K562 (cell line): ENCODE results near the gene COL23A1. TPM values are rescaled to one million over a fixed set of nuclear protein-coding genes. Genes with fewer than 3 reads are reported as not detected.

ENCODE experiments used
- CXXC5 ChIP-seq: fragments of 250-450 bp; sonication (Bioruptor Pico); IDR thresholded peaks from 2 replicates; pipeline ENCODE4 v1.8.0; 2022; ENCODE audit warnings: inconsistent platforms, mild to moderate bottlenecking, moderate library complexity
- KDM1A ChIP-seq, 2 experiments: fragments of 450-650 bp; IDR thresholded peaks; 2 replicates each; pipeline ENCODE4 v1.6.1; 2016; ENCODE audit warnings: mild to moderate bottlenecking in 2 of 2
- PURB ChIP-seq: sonication (generic); formaldehyde crosslinking; IDR thresholded peaks from 2 replicates; pipeline ENCODE4 v1.9.0; 2021; ENCODE audit warnings: low read depth, mild to moderate bottlenecking, missing genetic modification reagents
- ZC3H11A ChIP-seq: IDR thresholded peaks from 2 replicates; pipeline ENCODE4 v1.6.1; 2012; ENCODE audit warnings: low read depth, low read length, improper control_type of control experiment
- ZNF184 ChIP-seq: sonication (generic); formaldehyde crosslinking; IDR thresholded peaks from 2 replicates; pipeline ENCODE4 v1.5.0; 2020; ENCODE audit warnings: missing genetic modification reagents
- ZNF57 ChIP-seq: fragments of 450-650 bp; formaldehyde crosslinking; IDR thresholded peaks from 2 replicates; pipeline ENCODE4 v1.4.0; 2020; ENCODE audit warnings: mild to moderate bottlenecking, moderate library complexity
- ZNF764 ChIP-seq: fragments of 250-450 bp; sonication (Bioruptor Pico); IDR thresholded peaks from 2 replicates; pipeline ENCODE4 v1.4.0; 2020; ENCODE audit warnings: low read depth, mild to moderate bottlenecking, moderate library complexity
- polyA plus RNA-seq, 8 experiments: library from polyadenylated mRNA; depleted of rRNA in 4 of 8; stranded (reverse) in 5 of 8; unstranded in 3 of 8; fragments of >200 nt; fragmentation: Nextera tagmentation in 2 of 8; fragmentation: Illumina TruSeq in 1 of 8; extraction: Ambion mirVana in 2 of 8; extraction: Trizol in 1 of 8; gene quantifications; 2 replicates each; pipeline versions ENCODE4 v1.2.1 to v1.2.3, GENCODE V29; 2011 to 2014; ENCODE audit warnings: inconsistent platforms in 1 of 8, missing spikeins in 1 of 8
- total RNA-seq, 7 experiments: library from RNA; depleted of rRNA in 6 of 7; stranded (reverse); fragments of >200 nt in 6 of 7; fragmentation: Illumina TruSeq in 2 of 7; extraction: Trizol in 2 of 7; gene quantifications; 2 replicates each; pipeline versions ENCODE4 v1.2.1 to v1.2.3, GENCODE V29; 2011 to 2021; ENCODE audit warnings: low replicate concordance in 1 of 7
- TF ChIP-seq, protein P1 (sequence below): fragments of 250-450 bp; sonication (Bioruptor Pico); IDR thresholded peaks from 2 replicates; pipeline ENCODE4 v1.5.1; 2021; ENCODE audit warnings: mild to moderate bottlenecking
- TF ChIP-seq, protein P2 (sequence below): sonication (generic); formaldehyde crosslinking; IDR thresholded peaks from 2 replicates; pipeline ENCODE4 v1.8.1; 2022; ENCODE audit warnings: missing genetic modification reagents
- TF ChIP-seq, protein P3 (sequence below): fragments of 450-650 bp; IDR thresholded peaks from 2 replicates; pipeline ENCODE4 v1.6.1; 2017; ENCODE audit warnings: antibody characterized with exemption, mild to moderate bottlenecking

Gene COL23A1
- total and polyA plus RNA-seq, 9 of the 15 experiments (the other 6 are each of a cell fraction or from before 2014, with no cell fraction given): 0.09 TPM; not detected in 8

DNA sequence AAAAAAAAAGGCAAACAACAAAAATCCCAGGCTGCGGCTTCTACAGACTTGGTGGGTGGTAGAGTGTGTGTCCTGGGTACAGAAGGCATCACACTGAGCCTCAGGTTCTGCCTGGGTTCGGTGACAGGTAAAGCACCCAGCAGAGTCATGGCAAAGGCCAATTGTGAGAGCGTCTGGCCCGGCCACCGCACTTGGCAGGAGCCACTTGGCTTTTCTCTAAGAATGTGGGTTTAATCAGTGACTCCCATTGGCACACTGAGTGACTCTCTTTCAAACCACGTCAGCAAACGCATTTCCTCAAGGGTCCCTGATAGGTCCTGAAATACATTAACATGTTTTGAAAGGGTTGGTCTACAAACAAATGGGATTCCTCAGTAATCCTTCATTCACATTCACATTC, 17.0 kb downstream of the COL23A1 start (continued):
- TF ChIP-seq, protein P1, sequence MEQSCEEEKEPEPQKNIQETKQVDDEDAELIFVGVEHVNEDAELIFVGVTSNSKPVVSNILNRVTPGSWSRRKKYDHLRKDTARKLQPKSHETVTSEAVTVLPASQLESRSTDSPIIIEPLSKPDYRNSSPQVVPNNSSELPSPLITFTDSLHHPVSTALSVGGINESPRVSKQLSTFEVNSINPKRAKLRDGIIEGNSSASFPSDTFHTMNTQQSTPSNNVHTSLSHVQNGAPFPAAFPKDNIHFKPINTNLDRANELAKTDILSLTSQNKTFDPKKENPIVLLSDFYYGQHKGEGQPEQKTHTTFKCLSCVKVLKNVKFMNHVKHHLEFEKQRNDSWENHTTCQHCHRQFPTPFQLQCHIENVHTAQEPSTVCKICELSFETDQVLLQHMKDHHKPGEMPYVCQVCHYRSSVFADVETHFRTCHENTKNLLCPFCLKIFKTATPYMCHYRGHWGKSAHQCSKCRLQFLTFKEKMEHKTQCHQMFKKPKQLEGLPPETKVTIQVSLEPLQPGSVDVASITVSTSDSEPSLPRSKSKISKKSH (CRISPR knock-in tag): no peak
- no peak for TF ChIP-seq ZNF57 (CRISPR knock-in tag)
- TF ChIP-seq, protein P2, sequence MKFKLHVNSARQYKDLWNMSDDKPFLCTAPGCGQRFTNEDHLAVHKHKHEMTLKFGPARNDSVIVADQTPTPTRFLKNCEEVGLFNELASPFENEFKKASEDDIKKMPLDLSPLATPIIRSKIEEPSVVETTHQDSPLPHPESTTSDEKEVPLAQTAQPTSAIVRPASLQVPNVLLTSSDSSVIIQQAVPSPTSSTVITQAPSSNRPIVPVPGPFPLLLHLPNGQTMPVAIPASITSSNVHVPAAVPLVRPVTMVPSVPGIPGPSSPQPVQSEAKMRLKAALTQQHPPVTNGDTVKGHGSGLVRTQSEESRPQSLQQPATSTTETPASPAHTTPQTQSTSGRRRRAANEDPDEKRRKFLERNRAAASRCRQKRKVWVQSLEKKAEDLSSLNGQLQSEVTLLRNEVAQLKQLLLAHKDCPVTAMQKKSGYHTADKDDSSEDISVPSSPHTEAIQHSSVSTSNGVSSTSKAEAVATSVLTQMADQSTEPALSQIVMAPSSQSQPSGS (CRISPR knock-in tag): no peak
- TF ChIP-seq, protein P3, sequence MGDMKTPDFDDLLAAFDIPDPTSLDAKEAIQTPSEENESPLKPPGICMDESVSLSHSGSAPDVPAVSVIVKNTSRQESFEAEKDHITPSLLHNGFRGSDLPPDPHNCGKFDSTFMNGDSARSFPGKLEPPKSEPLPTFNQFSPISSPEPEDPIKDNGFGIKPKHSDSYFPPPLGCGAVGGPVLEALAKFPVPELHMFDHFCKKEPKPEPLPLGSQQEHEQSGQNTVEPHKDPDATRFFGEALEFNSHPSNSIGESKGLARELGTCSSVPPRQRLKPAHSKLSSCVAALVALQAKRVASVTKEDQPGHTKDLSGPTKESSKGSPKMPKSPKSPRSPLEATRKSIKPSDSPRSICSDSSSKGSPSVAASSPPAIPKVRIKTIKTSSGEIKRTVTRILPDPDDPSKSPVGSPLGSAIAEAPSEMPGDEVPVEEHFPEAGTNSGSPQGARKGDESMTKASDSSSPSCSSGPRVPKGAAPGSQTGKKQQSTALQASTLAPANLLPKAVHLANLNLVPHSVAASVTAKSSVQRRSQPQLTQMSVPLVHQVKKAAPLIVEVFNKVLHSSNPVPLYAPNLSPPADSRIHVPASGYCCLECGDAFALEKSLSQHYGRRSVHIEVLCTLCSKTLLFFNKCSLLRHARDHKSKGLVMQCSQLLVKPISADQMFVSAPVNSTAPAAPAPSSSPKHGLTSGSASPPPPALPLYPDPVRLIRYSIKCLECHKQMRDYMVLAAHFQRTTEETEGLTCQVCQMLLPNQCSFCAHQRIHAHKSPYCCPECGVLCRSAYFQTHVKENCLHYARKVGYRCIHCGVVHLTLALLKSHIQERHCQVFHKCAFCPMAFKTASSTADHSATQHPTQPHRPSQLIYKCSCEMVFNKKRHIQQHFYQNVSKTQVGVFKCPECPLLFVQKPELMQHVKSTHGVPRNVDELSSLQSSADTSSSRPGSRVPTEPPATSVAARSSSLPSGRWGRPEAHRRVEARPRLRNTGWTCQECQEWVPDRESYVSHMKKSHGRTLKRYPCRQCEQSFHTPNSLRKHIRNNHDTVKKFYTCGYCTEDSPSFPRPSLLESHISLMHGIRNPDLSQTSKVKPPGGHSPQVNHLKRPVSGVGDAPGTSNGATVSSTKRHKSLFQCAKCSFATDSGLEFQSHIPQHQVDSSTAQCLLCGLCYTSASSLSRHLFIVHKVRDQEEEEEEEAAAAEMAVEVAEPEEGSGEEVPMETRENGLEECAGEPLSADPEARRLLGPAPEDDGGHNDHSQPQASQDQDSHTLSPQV: no peak
- TF ChIP-seq CXXC5: no peak
- no peak for TF ChIP-seq ZNF764 (CRISPR knock-in tag)
- TF ChIP-seq ZNF184 (CRISPR knock-in tag): no peak
- no peak for TF ChIP-seq KDM1A (IDR thresholded peaks at IDR 0.05)
- no peak for TF ChIP-seq PURB (CRISPR knock-in tag)
- TF ChIP-seq ZC3H11A: no peak
